Esophagus squamous epithelium (tissue), 5 donors: ENCODE measurements around the gene TMIGD3. TPM values are rescaled to one million over a fixed set of nuclear protein-coding genes. Genes with fewer than 3 reads are reported as not detected.

ENCODE experiments used
- DNase-seq: peaks from one replicate; lab custom pipeline; 2025; lab: John Stamatoyannopoulos, UW
- H3K27ac ChIP-seq, 4 donors: fragments of 200-600 bp; sonication (generic); one replicate each; pipeline ENCODE4 v1.5.1; 2016 to 2019; ENCODE audit warnings: mild to moderate bottlenecking in 1 of 4
- H3K27me3 ChIP-seq, 4 donors: fragments of 200-600 bp; sonication (generic); 1 replicate in 3 of 4; 2 replicates in 1 of 4; pipeline versions ENCODE4 v1.5.1 to v1.6.0; 2017 to 2021; ENCODE audit warnings: antibody characterized with exemption in 1 of 4
- H3K36me3 ChIP-seq, 3 donors: fragments of 200-600 bp; sonication (generic); one replicate each; pipeline ENCODE4 v1.5.1; 2016 to 2019
- H3K4me1 ChIP-seq, 3 donors: fragments of 200-600 bp; sonication (generic); one replicate each; pipeline ENCODE4 v1.5.1; 2017 to 2019
- H3K4me3 ChIP-seq, 4 donors: fragments of 200-600 bp; sonication (generic); 1 replicate in 3 of 4; 2 replicates in 1 of 4; pipeline ENCODE4 v1.5.1; 2016 to 2019; ENCODE audit warnings: mild to moderate bottlenecking in 2 of 4, moderate library complexity in 1 of 4
- H3K9me3 ChIP-seq, 3 donors: fragments of 200-600 bp; sonication (generic); one replicate each; pipeline ENCODE4 v1.5.1; 2016 to 2019
- POLR2A ChIP-seq, 4 donors: fragments of 450-650 bp; IDR thresholded peaks; one replicate each; pipeline ENCODE4 v1.6.1; 2017; ENCODE audit warnings: antibody characterized with exemption in 4 of 4, mild to moderate bottlenecking in 4 of 4, moderate library complexity in 3 of 4
- WGBS, 2 donors: methylation state at CpG; one replicate each; pipeline ENCODE4 v1.1.5; 2018; 5-methylcytosine and 5-hydroxymethylcytosine counted together
- intact Hi-C: fragments of 100-400 bp; cut with DNase I; formaldehyde crosslinking; loops from one replicate; pipeline ENCODE4 v1.15.0; 2022
- total RNA-seq, 4 donors: library from RNA; depleted of rRNA; stranded (reverse); fragments of >200 nt; gene quantifications; one replicate each; pipeline ENCODE4 v1.1.0, GENCODE V29; 2016
- TF ChIP-seq, protein P1 (sequence below), 6 experiments: fragments of 450-650 bp in 4 of 6; fragments of 200-600 bp in 2 of 6; sonication (generic) in 2 of 6; IDR thresholded peaks; one replicate each; pipeline ENCODE4 v1.5.1; 2016 to 2019; ENCODE audit warnings: antibody characterized with exemption in 6 of 6, mild to moderate bottlenecking in 4 of 6, moderate library complexity in 4 of 6
- donor health status: DM: yes; HTN: yes; CAD: no.

Gene TMIGD3
- total RNA-seq, 4 donors from 2014 or later: 2.9 to 3.2 TPM; not detected in 2

DNA sequence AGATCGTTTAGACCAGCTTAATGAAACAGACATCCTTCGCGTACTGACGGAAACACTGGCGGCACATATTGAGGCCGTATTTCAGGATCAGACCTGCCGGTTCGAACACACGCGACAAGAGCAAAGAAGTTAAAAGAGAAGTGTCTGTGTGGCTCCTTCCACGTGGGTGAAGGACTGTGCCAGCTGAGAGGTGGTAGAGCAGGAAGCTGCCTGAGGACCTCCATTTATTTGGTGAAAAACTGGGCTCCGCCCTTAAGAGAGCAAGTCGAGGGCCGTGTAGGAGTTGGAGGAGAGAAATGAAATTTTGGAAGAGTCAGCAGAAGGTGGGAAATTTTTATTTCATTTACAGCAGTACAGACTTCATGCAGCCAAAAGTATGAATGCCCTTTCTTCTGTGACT, 38.8 kb upstream of the TMIGD3 start:
- H3K36me3 ChIP-seq: no peaks in the 10 kb centered on the region
- no peaks in the 10 kb centered on the region for H3K9me3 ChIP-seq
- H3K27me3 ChIP-seq: no peaks in the 10 kb centered on the region
- H3K27ac ChIP-seq: no peak overlapping the region
- H3K4me3 ChIP-seq: no peak overlapping the region
- DNase-seq: no peak
- intact Hi-C loops: no loop called here
- 49 to 52% methylated on average over 14 of the region's 14 CpGs for WGBS, 2 donors
- H3K4me1 ChIP-seq: peaks cover 0 to 10% (median 3%) of the 10 kb centered on the region in 3 donors
- TF ChIP-seq POLR2A (IDR thresholded peaks at IDR 0.05): no peak
- TF ChIP-seq, protein P1, sequence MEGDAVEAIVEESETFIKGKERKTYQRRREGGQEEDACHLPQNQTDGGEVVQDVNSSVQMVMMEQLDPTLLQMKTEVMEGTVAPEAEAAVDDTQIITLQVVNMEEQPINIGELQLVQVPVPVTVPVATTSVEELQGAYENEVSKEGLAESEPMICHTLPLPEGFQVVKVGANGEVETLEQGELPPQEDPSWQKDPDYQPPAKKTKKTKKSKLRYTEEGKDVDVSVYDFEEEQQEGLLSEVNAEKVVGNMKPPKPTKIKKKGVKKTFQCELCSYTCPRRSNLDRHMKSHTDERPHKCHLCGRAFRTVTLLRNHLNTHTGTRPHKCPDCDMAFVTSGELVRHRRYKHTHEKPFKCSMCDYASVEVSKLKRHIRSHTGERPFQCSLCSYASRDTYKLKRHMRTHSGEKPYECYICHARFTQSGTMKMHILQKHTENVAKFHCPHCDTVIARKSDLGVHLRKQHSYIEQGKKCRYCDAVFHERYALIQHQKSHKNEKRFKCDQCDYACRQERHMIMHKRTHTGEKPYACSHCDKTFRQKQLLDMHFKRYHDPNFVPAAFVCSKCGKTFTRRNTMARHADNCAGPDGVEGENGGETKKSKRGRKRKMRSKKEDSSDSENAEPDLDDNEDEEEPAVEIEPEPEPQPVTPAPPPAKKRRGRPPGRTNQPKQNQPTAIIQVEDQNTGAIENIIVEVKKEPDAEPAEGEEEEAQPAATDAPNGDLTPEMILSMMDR (IDR thresholded peaks at IDR 0.05): no peak

DNA sequence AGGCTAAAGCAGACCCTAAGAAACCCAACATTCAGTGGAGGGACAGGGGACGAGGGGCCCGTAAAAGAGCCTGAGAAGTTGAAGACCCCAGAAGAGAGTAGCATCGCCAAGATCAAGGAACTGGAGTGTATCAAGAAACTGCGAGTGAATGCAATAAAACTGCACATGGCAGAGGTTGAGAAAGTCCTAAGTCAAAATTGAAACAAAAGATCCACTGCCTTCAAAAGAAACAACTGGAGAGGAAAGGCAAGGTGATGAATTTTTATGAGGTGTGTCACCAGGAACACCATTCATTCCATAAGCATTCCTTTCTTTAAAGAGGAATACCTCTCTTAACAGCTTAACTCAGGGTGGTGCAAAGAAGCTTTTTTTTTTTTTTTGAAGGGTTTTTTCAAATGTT, 38.3 kb upstream of the TMIGD3 start:
- H3K9me3 ChIP-seq: no peaks in the 10 kb centered on the region
- TF ChIP-seq, protein P1 (IDR thresholded peaks at IDR 0.05): no peak
- TF ChIP-seq POLR2A (IDR thresholded peaks at IDR 0.05): no peak
- no peak overlapping the region for H3K27ac ChIP-seq
- WGBS, 2 donors: 52 to 69% methylated on average over 4 of the region's 4 CpGs
- DNase-seq: no peak
- no peaks in the 10 kb centered on the region for H3K36me3 ChIP-seq
- no peaks in the 10 kb centered on the region for H3K27me3 ChIP-seq
- H3K4me3 ChIP-seq: no peak overlapping the region
- H3K4me1 ChIP-seq: peaks cover 0 to 10% (median 3%) of the 10 kb centered on the region in 3 donors
- intact Hi-C loops: no loop called here

DNA sequence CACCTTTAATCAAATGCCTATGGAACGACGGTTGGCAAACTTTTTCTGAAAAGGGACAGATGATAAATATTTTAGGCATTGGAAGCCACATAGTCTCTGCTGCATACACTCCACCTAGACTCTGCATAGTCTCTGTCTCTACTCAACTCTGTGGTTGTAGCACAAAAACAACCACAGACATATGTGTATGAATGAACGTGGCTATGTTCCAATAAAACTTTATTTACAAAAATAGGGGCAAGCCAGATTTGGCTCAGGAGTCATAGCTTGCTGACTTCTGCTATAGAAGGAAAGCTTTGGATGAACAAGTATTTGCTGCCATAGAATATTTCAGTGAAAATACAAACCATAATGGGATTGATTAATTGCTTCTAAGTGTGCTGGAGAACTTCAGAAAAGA, 37.5 kb upstream of the TMIGD3 start:
- TF ChIP-seq POLR2A (IDR thresholded peaks at IDR 0.05): no peak
- TF ChIP-seq, protein P1 (IDR thresholded peaks at IDR 0.05): no peak
- WGBS, 2 donors: 71 to 75% methylated on average over 3 of the region's 3 CpGs
- intact Hi-C loops: no loop called here
- H3K27me3 ChIP-seq: no peaks in the 10 kb centered on the region
- no peaks in the 10 kb centered on the region for H3K36me3 ChIP-seq
- peaks cover 0 to 10% (median 3%) of the 10 kb centered on the region in 3 donors for H3K4me1 ChIP-seq
- H3K27ac ChIP-seq: no peak overlapping the region
- H3K9me3 ChIP-seq: no peaks in the 10 kb centered on the region
- H3K4me3 ChIP-seq: no peak overlapping the region
- DNase-seq: no peak

DNA sequence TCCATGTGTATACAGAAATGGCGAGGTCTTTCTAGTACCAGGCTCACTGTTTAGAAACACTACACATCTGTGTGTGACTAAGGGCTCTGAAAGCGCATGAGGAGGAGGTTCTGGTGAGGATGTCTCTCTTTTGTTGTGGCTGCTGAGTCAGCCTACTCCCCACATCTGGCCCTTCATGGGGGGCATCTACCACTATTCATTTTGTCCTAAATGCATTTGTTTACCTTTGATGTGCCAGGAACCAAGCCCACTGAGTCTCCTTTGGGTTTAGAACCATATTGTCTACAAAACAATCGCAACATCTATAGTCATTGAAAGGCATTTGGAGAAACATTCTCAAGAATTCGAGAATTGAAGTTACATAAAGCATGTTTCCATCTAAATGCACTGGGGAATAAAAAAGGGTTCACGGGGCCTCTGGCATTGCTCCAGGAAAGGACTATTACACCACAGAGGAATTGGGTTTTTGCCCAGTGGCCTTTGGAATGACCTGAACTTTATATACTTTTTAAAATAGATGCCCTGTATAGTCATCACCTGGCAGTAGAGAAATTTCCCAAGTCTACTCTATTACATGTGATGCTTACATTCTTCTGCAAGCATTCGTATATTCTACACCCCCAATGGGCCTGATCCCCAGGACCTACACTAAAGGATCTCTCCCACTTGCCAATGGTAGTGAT, 35.1 kb upstream of the TMIGD3 start:
- H3K9me3 ChIP-seq: no peaks in the 10 kb centered on the region
- intact Hi-C loops: no loop called here
- peaks cover 0 to 10% (median 3%) of the 10 kb centered on the region in 3 donors for H3K4me1 ChIP-seq
- H3K36me3 ChIP-seq: no peaks in the 10 kb centered on the region
- TF ChIP-seq, protein P1 (IDR thresholded peaks at IDR 0.05): no peak
- TF ChIP-seq POLR2A (IDR thresholded peaks at IDR 0.05): no peak
- H3K27me3 ChIP-seq: no peaks in the 10 kb centered on the region
- H3K4me3 ChIP-seq: no peak overlapping the region
- DNase-seq: no peak
- no peak overlapping the region for H3K27ac ChIP-seq
- 72 to 73% methylated on average over 6 of the region's 6 CpGs for WGBS, 2 donors

DNA sequence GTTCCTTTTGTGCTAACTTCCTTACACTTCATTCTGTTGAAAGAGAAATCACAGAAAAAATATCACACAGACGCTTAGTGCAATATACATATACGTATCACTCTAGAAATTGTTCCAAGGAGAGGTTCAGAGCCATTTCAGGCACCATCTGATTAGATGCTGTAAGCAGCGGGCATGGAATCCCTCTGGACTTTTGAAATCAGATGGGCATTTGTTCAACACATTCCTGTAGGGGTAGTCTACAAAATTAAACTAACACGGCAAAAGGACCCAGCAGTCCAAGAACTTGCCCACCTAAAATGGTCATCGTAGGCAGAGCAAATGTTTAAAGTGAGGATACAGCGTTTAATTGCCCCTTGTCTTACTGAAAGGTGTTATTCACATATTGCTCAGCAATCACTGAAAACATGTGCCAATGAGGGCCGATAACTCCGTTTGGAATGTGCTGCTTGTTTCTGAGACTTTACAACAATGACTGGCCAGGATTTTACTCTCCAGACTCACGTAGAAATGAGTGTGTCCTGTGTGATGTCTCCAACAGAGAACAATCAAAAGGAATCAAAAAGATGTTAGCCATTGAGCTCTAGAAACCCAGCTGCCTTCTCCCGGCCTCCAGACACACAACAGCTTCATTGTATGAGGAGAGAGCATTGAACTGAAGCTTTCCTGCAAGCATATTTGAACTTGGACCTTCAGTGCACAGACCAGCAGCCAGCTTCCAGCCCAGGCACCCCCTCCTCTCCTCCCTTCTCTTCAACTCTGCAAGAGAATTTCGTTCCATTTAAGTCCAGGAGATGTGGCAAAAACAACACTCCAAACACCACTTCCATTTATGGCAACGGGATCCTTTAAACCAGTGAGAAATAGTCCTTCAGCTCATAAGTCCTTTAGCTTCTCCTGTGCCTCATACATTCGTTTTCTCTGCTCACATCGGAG, 32.1 kb upstream of the TMIGD3 start:
- Histone ChIP-seq H3K27ac (peak overlapping the region; percentile 10 to 73 (median 58)), H3K4me3 (no peak overlapping the region), H3K4me1 (no peaks in the 10 kb centered on the region), H3K9me3 (no peaks in the 10 kb centered on the region), H3K36me3 (no peaks in the 10 kb centered on the region), H3K27me3 (no peaks in the 10 kb centered on the region)
- 68 to 71% methylated on average over 14 of the region's 14 CpGs for WGBS, 2 donors
- intact Hi-C loops: no loop called here
- TF ChIP-seq POLR2A (IDR thresholded peaks at IDR 0.05): peak in 1 of 4 donors; percentile 25
- TF ChIP-seq, protein P1 (IDR thresholded peaks at IDR 0.05): no peak
- DNase-seq: no peak
